ENCODE measurements around the gene VARS1.

- TF ChIP-seq CTCF (conservative IDR thresholded peaks at IDR 0.05), result no peak
- no peak for TF ChIP-seq EZH2 (IDR thresholded peaks at IDR 0.05; ENCODE audit: low read depth)
Observed at GRCh38 chr6:31827286-31828079, 31.9 kb upstream of the VARS1 start, which contains the start of gene HSPA1B.
